Erythroblast (primary cell): ENCODE data around the gene ZNF582.

Experiments used
- GATA1 ChIP-seq: IDR thresholded peaks from 2 replicates; pipeline ENCODE4 v1.6.1; 2011; ENCODE audit warnings: low read depth, mild to moderate bottlenecking, control low read depth, low read length, moderate library complexity
- POLR2A ChIP-seq: IDR thresholded peaks from 2 replicates; pipeline ENCODE4 v1.6.1; 2011; ENCODE audit warnings: mild to moderate bottlenecking, low read length

DNA sequence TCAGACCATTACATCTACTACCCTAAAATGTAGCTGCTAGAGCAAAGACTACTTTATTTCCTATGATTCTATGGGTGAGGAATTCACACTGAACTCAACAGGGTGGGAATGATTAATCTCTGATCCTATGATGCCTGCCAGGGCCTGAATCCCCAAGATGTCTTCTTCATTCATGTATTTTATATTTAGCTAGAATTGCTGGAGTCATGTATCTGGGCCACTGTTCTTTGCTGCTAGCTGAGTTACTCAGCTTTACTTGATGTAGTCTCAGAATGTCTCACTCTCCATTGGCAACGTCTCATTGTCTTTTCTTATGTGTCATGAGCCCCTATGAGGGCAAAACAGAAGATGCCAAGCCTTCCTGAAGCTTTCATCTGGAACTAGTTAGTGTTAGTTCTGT, 21.1 kb downstream of the ZNF582 start:
- TF ChIP-seq POLR2A (no peak), GATA1 (no peak)
